T follicular helper cell (primary cell): Measurements from ENCODE around the gene SERINC5.
"Not testable (repeated sequence)": the region's sequence is repeated elsewhere in the genome, so short reads cannot be mapped to it uniquely, and the experiment has no call there.

Experiments used
- DNase-seq: peaks from one replicate; pipeline ENCODE4 v3.0.0-alpha.2; 2020; ENCODE audit warnings: low read depth

SERINC5 gene

GRCh38 chr5:80198399-80198798 lies 57.4 kb downstream of the SERINC5 start:
- DNase-seq: no peak

DNA sequence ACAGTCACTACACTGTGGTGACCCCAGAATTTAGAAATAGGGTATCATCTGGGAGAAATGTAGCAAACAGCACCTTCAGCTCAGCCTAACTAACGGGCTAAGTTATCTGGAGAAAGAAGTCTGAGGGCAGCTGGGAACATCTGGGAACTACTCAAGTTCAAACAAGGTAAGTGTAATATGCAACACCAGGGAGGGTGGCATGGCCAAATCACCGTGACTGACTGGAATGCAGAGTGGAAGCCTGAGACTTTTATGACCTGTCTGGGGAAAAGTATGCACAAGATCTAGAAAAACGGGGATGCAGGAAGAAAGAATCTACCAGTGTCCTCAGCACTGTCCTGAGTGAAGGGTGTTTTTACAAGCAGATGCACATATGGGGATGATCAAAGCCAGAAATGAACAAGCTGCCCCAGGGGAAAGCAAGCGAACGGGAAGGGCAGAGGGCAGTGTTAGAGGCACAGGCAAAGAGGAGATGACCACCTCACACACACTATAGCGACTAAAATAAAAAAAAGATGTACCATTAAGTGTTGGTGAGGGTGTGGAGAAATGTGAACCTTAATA lies 59.9 kb downstream of the SERINC5 start:
- DNase-seq: no peak

- no peak for DNase-seq
Observed at GRCh38 chr5:80194468-80194867, 61.4 kb downstream of the SERINC5 start.

- no peak for DNase-seq
Observed at GRCh38 chr5:80193401-80193800, 62.4 kb downstream of the SERINC5 start.

DNA sequence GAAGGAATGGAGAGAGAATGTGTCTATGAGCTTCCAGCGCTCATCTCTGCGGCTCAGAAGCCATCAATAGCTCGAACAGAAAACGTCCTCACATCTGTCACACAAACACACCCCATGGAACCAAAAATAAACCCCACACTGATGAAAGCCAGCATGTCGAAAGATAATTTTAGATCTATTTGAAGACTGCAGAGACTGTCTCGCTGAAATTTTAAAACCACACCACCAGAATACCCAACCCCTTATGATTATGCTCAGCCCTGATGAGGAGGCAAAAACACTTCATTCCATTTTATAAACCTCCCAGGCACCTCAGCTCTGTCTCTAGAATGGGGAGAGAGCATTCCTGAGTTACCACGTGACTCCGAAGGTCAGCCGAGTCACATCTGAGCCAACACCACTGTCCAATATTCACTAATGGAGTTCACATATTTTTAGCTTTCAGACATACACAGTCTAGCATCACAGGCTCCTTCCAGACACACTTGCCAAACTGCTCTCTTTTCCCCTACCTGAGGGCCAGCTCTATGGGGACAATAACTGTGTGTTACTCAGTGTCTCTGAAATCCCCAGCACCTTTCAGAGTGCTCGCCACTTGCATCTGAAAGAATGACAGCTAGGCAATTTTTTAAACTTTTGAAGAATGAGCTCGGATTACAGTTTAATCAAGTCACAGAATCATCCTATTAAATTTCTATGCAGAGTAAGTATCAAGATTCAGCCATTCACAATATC lies 63.2 kb downstream of the SERINC5 start:
- no peak for DNase-seq

DNA sequence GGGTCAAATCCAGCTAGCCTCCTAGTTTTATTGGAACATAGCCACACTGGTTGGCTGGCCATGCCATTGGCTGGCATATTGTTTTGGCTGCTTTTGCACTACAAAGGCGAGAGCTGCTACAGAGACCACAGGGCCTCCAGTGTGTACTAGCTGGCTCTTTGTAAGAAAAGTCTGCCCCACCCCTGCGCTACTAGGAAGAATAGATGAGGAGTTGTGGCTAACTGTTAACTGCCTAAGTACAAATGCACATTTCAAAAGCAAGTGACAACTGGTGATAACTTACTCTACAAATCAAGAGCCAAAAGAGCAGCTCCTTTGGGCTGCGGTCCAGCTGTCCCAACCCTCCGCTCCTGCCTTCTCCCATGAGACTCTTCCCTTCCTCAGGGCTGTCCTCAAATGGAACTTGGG lies 63.9 kb downstream of the SERINC5 start:
- peak; percentile 35 for DNase-seq

- no peak for DNase-seq
Observed at GRCh38 chr5:80191397-80191796, 64.5 kb downstream of the SERINC5 start.

GRCh38 chr5:80190960-80191359 lies 64.9 kb downstream of the SERINC5 start:
- no peak for DNase-seq

DNA sequence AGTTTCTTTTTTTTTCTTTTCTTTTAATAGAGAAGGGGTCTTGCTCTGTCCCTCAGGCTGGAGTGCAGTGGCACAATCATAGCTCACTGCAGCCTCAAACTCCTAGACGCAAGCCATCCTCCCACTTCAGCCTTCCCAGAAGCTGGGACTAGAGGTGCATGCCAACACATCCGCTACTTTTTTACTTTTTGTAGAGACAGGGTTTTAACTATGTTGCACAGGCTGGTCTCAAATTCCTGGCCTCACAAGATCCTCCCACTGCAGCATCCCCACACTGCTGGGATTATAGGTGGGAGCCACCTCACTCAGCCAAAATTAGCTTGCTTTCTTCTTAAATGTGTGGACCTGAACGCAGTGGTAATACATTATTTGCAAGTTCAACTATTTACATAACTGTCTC lies 66.1 kb downstream of the SERINC5 start:
- no peak for DNase-seq

GRCh38 chr5:80189201-80189600 lies 66.6 kb downstream of the SERINC5 start:
- no peak for DNase-seq

- no peak for DNase-seq
Observed at GRCh38 chr5:80187421-80188090, 68.3 kb downstream of the SERINC5 start.

- DNase-seq: not testable (repeated sequence)
Observed at GRCh38 chr5:80185535-80185934, 70.3 kb downstream of the SERINC5 start.

DNA sequence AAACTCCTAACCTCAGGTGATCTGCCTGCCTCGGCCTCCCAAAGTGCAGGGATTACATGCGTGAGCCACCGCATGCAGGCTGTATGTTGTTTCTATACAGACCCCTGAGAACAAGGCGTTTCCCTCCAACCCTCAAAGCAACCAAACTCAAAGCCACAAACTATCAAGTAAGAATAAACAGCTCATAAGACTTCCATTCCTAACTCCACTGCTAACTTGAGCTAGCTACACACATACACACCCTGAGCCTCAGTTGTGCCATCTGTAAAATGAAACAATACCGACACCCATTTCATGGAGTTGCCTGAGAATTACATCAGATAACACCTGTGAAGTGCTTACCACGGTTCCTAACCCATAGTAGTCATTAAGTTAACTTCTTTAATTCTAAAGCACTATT lies 70.8 kb downstream of the SERINC5 start:
- DNase-seq: no peak

GRCh38 chr5:80184235-80185023 lies 71.4 kb downstream of the SERINC5 start:
- no peak for DNase-seq

GRCh38 chr5:80183728-80184234 lies 72.1 kb downstream of the SERINC5 start:
- not testable (repeated sequence) for DNase-seq

DNA sequence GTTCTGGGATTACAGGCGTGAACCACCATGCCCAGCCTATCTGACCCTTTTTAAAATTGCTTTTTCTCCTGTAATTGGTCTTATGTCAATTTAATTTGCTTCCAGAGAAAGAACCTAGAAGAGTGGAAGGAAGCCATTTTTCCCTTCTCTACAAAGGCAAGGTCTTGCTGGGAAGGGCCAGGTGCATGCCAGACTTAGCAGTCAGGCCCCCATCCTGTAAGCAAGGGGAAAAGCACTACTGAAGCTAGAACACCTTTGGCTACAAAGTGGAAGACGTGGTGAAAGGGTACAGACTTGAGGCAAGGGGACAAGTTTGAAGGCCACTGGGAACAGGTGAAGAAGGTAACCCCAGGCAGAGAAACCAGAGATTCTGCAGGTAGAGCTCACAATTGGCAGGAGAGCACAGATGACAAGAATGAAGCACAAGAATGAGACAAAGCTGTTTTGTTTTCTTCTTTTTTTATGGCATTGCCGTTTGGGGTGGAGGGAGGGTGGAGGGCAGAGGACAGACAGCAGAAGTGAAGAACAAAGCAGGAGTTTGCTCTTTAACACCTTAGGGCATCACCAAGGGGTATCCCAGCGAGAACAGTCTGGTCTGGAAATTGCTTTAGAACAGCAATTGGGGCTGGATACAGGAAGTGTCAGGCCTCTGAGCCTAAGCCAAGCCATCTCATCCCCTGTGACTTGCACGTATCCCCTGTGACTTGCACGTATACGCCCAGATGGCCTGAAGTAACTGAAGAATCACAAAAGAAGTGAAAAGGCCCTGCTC lies 72.9 kb downstream of the SERINC5 start:
- no peak for DNase-seq

GRCh38 chr5:80181618-80182211 lies 74.1 kb downstream of the SERINC5 start:
- peak; percentile 51 for DNase-seq

DNA sequence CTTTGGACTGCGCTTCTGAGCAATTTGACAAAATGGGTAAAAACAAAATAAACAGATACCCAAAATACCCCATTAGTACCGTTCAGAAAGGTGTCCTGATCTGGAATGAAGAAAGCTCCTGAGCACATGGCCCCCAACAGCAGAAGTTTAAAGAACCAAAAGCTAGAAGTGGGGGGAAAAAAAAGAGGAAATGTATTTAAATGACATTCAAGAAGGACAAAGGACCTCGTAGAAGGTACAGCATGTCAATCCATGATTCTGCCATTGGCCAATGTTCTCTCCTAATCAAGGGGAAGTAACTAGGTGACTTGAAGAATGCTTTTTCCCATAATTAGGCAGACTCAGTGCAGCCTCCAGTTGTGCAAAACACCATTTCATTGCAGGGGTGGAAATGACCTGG lies 78.6 kb downstream of the SERINC5 start:
- DNase-seq: no peak

GRCh38 chr5:80175337-80175736 lies 80.5 kb downstream of the SERINC5 start:
- no peak for DNase-seq

DNA sequence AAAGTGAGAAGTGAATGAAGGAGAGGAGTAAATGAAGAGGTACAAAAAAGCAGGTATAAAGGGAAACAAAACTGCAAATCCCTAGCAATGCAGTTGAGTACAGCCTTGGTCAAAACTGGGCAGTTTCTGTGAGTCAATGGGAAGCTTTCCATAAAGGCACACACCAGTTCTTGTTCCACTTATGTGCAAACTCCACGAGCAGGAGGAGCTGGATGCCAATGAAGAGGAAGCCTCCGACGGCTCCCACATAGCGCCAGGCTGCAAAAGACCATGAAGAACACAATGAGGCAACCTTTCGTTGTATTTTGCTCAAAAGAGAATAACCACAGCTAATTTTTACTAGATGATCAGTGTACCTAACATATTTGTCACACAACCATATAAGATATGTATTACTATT lies 81.1 kb downstream of the SERINC5 start:
- DNase-seq: no peak

GRCh38 chr5:80172067-80172695 lies 83.7 kb downstream of the SERINC5 start:
- DNase-seq: no peak
